Measurements from ENCODE around the gene ATXN1.

- TF ChIP-seq, protein P1, sequence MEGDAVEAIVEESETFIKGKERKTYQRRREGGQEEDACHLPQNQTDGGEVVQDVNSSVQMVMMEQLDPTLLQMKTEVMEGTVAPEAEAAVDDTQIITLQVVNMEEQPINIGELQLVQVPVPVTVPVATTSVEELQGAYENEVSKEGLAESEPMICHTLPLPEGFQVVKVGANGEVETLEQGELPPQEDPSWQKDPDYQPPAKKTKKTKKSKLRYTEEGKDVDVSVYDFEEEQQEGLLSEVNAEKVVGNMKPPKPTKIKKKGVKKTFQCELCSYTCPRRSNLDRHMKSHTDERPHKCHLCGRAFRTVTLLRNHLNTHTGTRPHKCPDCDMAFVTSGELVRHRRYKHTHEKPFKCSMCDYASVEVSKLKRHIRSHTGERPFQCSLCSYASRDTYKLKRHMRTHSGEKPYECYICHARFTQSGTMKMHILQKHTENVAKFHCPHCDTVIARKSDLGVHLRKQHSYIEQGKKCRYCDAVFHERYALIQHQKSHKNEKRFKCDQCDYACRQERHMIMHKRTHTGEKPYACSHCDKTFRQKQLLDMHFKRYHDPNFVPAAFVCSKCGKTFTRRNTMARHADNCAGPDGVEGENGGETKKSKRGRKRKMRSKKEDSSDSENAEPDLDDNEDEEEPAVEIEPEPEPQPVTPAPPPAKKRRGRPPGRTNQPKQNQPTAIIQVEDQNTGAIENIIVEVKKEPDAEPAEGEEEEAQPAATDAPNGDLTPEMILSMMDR (IDR thresholded peaks at IDR 0.05) = no peak
- TF ChIP-seq POLR2A (IDR thresholded peaks at IDR 0.05; ENCODE audit: low read depth) (no peak), POLR2AphosphoS5 (IDR thresholded peaks at IDR 0.05) (no peak)
Measured at GRCh38 chr6:16633961-16634360, 127.3 kb downstream of the ATXN1 start.
